DND-41 (cell line): ENCODE data around the gene HOXA5.

Experiments used
- CTCF ChIP-seq: IDR thresholded peaks from 2 replicates; pipeline ENCODE4 v1.5.1; 2012; ENCODE audit warnings: borderline replicate concordance, low read length, moderate library complexity, mild to moderate bottlenecking; ENCODE audit not compliant: poor library complexity, severe bottlenecking; ENCODE audit errors: extremely low read depth
- EZH2 ChIP-seq: IDR thresholded peaks from 3 replicates; pipeline ENCODE4 v1.6.1; 2012; ENCODE audit warnings: borderline replicate concordance, low read depth, mild to moderate bottlenecking, moderate library complexity, low read length, inconsistent platforms; ENCODE audit not compliant: severe bottlenecking

GRCh38 chr7:27156916-27157701, 13.6 kb upstream of the HOXA5 start:
- TF ChIP-seq CTCF (no peak), EZH2 (no peak)
